Nephron progenitor cell (in vitro differentiated cells): ENCODE results near the gene PI4K2A.

Experiments used
- DNase-seq: peaks from one replicate; pipeline ENCODE4 v3.0.0; 2021
- H3K27ac Mint-ChIP-seq: 2 replicates; pipeline ENCODE4 v1.8.0; 2021; ENCODE audit warnings: mild to moderate bottlenecking, moderate library complexity, mixed read lengths
- H3K27me3 Mint-ChIP-seq: 2 replicates; pipeline ENCODE4 v1.8.0; 2021; ENCODE audit warnings: mild to moderate bottlenecking, low read depth, mixed read lengths; ENCODE audit not compliant: poor library complexity
- H3K36me3 Mint-ChIP-seq: 2 replicates; pipeline ENCODE4 v1.8.0; 2021; ENCODE audit warnings: low read depth, mixed read lengths
- H3K4me1 Mint-ChIP-seq: 2 replicates; pipeline ENCODE4 v1.8.0; 2021; ENCODE audit warnings: mixed read lengths
- H3K4me3 Mint-ChIP-seq: 2 replicates; pipeline ENCODE4 v1.8.0; 2021; ENCODE audit warnings: mild to moderate bottlenecking, moderate library complexity, mixed read lengths
- H3K9me3 Mint-ChIP-seq: 2 replicates; pipeline ENCODE4 v1.8.0; 2021; ENCODE audit warnings: mild to moderate bottlenecking, moderate library complexity, mixed read lengths
- TF ChIP-seq, protein P1 (sequence below): fragments of 200-600 bp; sonication (generic); IDR thresholded peaks from 2 replicates; pipeline ENCODE4 v1.5.0; 2021; ENCODE audit warnings: antibody characterized with exemption

PI4K2A gene

DNA sequence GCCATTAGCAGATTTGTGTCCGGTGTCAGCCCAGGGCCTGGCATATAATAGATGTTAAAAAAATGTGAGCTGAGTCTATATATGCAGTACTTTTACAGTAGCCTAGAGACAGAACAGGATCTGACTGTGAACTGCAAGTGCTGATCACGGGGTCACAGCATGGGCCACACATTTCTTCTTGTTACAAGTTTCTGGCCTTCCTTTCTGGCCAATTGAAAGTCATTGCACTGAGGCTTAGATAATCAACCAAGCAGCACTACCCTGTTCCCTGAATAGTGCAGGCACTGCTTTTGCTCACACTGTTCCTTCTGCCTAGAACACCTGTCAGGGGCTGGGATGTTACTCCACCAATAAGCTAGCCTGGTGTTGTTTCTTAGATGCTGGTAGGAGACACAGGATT lies 67.7 kb downstream of the PI4K2A start:
- no peak for DNase-seq
- Mint-ChIP-seq H3K4me1 (peaks cover 27% of the 10 kb centered on the region), H3K27me3 (peaks cover 17% of the 10 kb centered on the region), H3K27ac (no peak overlapping the region), H3K4me3 (no peak overlapping the region), H3K36me3 (no peaks in the 10 kb centered on the region), H3K9me3 (no peaks in the 10 kb centered on the region)
- TF ChIP-seq, protein P1, sequence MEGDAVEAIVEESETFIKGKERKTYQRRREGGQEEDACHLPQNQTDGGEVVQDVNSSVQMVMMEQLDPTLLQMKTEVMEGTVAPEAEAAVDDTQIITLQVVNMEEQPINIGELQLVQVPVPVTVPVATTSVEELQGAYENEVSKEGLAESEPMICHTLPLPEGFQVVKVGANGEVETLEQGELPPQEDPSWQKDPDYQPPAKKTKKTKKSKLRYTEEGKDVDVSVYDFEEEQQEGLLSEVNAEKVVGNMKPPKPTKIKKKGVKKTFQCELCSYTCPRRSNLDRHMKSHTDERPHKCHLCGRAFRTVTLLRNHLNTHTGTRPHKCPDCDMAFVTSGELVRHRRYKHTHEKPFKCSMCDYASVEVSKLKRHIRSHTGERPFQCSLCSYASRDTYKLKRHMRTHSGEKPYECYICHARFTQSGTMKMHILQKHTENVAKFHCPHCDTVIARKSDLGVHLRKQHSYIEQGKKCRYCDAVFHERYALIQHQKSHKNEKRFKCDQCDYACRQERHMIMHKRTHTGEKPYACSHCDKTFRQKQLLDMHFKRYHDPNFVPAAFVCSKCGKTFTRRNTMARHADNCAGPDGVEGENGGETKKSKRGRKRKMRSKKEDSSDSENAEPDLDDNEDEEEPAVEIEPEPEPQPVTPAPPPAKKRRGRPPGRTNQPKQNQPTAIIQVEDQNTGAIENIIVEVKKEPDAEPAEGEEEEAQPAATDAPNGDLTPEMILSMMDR: no peak

DNA sequence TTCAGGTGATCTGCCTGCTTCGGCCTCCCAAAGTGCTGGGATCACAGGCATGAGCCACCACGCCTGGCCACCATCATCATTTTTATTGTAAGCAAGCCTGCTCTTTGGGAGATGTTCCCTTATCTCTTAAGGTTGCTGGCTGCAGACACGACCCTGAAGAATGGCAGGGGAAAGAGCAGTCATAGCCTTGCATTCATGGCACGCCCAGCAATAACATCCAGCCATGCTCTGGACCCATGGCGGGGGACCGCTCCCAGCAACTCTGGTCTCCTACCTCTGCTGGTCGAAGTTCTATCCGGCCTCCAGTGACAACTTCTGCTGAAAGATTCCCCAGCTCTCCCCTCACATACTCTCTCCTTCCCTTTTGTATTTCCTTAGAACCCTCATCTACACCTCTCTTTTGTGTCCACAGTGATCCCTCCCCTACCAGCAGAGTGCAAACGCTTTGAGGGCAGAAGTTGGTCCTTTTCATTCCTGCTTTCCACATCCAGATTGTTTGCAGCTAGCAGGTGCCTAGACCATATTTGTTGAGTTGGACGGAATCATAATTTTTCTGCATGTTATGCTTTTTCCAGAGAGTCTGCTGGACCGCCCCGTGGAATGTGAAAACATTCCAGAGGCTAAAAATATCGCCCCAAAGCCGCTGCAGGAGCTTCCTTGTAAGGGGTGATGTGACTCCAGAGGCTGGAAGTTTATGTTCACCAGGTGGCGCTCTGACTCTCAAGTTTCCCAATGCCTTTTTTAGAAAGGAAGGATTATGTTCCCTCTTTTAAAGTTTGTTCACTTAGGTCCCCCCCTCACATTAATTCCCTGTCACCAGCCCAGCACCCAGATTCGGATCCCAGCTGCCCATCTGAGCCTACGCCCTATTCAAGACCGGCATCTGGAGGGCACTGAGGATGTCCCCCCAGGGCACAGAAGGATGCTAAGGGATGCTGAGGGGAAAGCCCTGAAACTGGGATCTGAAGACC lies 68.8 kb downstream of the PI4K2A start:
- H3K27me3 Mint-ChIP-seq: peaks cover 15% of the 10 kb centered on the region
- no peaks in the 10 kb centered on the region for H3K9me3 Mint-ChIP-seq
- H3K4me3 Mint-ChIP-seq: no peak overlapping the region
- TF ChIP-seq, protein P1: peak; percentile 52
- H3K27ac Mint-ChIP-seq: no peak overlapping the region
- peak; percentile 57 for DNase-seq
- H3K4me1 Mint-ChIP-seq: peaks cover 22% of the 10 kb centered on the region
- no peaks in the 10 kb centered on the region for H3K36me3 Mint-ChIP-seq

DNA sequence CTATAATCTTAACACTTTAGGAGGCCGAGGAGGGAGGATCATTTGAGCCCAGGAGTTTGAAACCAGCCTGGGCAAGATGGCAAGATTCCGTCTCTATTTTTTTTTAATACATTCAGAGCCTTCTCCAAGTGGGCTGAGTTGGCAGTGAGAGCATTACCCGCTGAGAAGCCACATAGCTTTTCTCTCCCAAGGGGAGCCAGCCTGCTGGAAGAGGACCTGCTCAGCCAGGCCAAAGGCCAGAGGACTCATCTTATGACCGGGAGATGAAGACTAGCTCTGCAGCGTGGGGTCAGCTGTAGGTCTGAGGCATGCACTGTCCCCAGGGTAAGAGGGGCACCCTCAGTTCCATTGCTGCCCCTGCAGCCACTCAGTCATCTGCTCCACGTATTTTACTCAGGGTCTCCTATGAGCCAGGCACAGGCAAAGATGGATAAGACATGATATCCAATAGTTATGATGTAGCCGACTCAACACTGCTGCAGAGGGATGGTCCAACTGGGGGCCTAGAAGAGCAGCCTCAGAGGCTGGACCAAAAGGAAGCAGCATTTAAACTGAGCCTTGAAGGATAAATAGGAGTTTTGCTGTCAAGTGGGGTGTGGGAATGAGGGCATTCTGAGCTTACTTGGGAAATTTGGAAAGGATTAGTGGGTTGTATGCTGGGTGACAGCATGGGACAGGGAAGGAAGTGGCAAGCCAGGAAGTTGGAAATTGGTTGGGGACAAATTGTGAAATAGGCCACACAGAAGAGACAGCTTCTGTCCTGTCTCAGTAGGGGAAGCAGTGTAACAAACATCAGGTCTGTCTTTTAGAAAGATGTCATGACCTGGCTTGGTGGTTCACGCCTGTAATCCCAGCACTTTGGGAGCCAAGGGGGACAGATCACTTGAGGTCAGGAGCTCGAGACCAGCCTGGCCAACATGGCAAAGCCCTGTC lies 71.4 kb downstream of the PI4K2A start:
- Mint-ChIP-seq H3K36me3 (peaks cover 5% of the 10 kb centered on the region), H3K4me3 (peak overlapping the region; percentile 83), H3K27ac (no peak overlapping the region), H3K27me3 (peaks cover 19% of the 10 kb centered on the region), H3K9me3 (no peaks in the 10 kb centered on the region), H3K4me1 (peaks cover 42% of the 10 kb centered on the region)
- TF ChIP-seq, protein P1: no peak
- no peak for DNase-seq

- DNase-seq: peak; percentile 78
- H3K27me3 Mint-ChIP-seq: peaks cover 17% of the 10 kb centered on the region
- peak within 1 kb of the TSS; percentile 98 for H3K27ac Mint-ChIP-seq
- H3K9me3 Mint-ChIP-seq: no peaks in the 10 kb centered on the region
- peaks cover 20% of the 10 kb centered on the region for H3K36me3 Mint-ChIP-seq
- TF ChIP-seq, protein P1: no peak
- H3K4me3 Mint-ChIP-seq: peak within 1 kb of the TSS; percentile 97
- H3K4me1 Mint-ChIP-seq: peaks cover 54% of the 10 kb centered on the region
Observed at GRCh38 chr10:97713339-97713825, 72.9 kb downstream of the PI4K2A start, which contains the start of gene MARVELD1. Gene MARVELD1, plus strand, starts transcription at chr10:97713730. Its CDS starts 147 bp downstream, at chr10:97713877.

DNA sequence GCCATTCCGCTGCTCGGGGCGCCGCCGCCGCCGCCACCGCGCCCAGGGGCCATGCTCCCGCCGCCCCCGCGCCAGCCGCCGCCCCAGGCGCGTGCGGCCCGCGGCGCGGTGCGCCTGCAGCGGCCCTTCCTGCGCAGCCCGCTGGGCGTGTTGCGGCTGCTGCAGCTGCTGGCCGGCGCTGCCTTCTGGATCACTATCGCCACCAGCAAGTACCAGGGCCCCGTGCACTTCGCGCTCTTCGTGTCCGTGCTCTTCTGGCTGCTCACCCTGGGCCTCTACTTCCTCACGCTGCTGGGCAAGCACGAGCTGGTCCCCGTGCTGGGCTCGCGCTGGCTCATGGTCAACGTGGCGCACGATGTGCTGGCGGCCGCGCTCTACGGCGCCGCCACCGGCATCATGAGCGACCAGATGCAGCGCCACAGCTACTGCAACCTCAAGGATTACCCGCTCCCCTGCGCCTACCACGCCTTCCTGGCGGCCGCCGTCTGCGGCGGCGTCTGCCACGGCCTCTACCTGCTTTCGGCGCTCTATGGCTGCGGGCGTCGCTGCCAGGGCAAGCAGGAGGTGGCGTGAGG lies 73.4 kb downstream of the PI4K2A start:
- TF ChIP-seq, protein P1: no peak
- Mint-ChIP-seq H3K36me3 (peaks cover 24% of the 10 kb centered on the region), H3K27me3 (peaks cover 15% of the 10 kb centered on the region), H3K27ac (peak overlapping the region; percentile 98), H3K4me1 (peaks cover 59% of the 10 kb centered on the region), H3K4me3 (peak overlapping the region; percentile 97), H3K9me3 (no peaks in the 10 kb centered on the region)
- peak; percentile 67 for DNase-seq
